Right atrium auricular region (tissue), 2 donors: ENCODE measurements around the gene PTPRN2. TPM values are rescaled to one million over a fixed set of nuclear protein-coding genes. Genes with fewer than 3 reads are reported as not detected.

ENCODE experiments used
- DNase-seq: peaks from one replicate; pipeline ENCODE4 v3.0.0-alpha.2; 2019; ENCODE audit warnings: low spot score
- H3K27ac ChIP-seq, 2 donors: fragments of 200-600 bp; sonication (generic); 1 replicate in 1 of 2; 2 replicates in 1 of 2; pipeline ENCODE4 v1.5.1; 2016 to 2019
- H3K27me3 ChIP-seq, 2 donors: fragments of 200-600 bp; sonication (generic); one replicate each; pipeline versions ENCODE4 v1.5.1 to v1.6.0; 2017 to 2019
- H3K36me3 ChIP-seq: fragments of 200-600 bp; sonication (generic); one replicate; pipeline ENCODE4 v1.5.1; 2016
- H3K4me1 ChIP-seq, 2 donors: fragments of 200-600 bp; sonication (generic); one replicate each; pipeline versions ENCODE4 v1.5.1 to v1.6.0; 2017 to 2019
- H3K4me3 ChIP-seq, 2 donors: fragments of 200-600 bp; sonication (generic); 1 replicate in 1 of 2; 2 replicates in 1 of 2; pipeline ENCODE4 v1.5.1; 2017 to 2019; ENCODE audit warnings: mild to moderate bottlenecking in 1 of 2, moderate library complexity in 1 of 2
- H3K9me3 ChIP-seq, 2 donors: fragments of 200-600 bp; sonication (generic); one replicate each; pipeline ENCODE4 v1.5.1; 2019
- CTCF ChIP-seq, 2 donors: fragments of 200-600 bp; sonication (generic); IDR thresholded peaks; one replicate each; pipeline ENCODE4 v1.5.1; 2019; ENCODE audit warnings: antibody characterized with exemption in 2 of 2
- total RNA-seq, 2 donors: library from RNA; depleted of rRNA; stranded (reverse); fragments of >200 nt; gene quantifications; one replicate each; pipeline ENCODE4 v1.1.0, GENCODE V29; 2016

The PTPRN2 gene
- total RNA-seq, 2 donors from 2014 or later: 2.6 to 2.7 TPM

GRCh38 chr7:157554393-157555238, 1033.0 kb downstream of the PTPRN2 start:
- Histone ChIP-seq H3K9me3 (no peaks in the 10 kb centered on the region), H3K36me3 (no peaks in the 10 kb centered on the region), H3K4me1 (no peaks in the 10 kb centered on the region), H3K27me3 (no peaks in the 10 kb centered on the region), H3K4me3 (no peak overlapping the region), H3K27ac (no peak overlapping the region)
- TF ChIP-seq CTCF (IDR thresholded peaks at IDR 0.05): no peak
- no peak for DNase-seq

DNA sequence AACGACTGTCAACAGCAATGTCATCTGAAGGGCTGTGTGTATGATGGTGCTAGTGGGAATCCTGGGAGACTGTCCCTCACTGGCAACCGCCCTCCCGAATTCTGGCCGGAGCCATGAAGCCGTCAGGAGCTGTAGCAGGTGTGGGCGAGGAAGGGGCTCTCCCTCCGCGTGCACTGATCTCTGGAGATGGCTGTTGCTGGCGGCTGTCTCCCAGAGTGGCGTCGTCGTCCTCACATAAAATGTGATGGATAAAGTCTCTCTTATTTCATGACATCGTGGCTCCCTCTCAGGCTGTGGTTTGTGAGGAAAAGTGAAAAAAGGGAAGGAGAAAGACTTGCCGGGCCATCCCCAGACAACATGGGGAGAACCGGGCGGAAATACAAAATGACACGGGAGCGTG, 1034.4 kb downstream of the PTPRN2 start:
- Histone ChIP-seq H3K27me3 (no peaks in the 10 kb centered on the region), H3K4me1 (no peaks in the 10 kb centered on the region), H3K4me3 (no peak overlapping the region), H3K9me3 (no peaks in the 10 kb centered on the region), H3K36me3 (no peaks in the 10 kb centered on the region), H3K27ac (no peak overlapping the region)
- no peak for DNase-seq
- no peak for TF ChIP-seq CTCF (IDR thresholded peaks at IDR 0.05)

- H3K9me3 ChIP-seq: no peaks in the 10 kb centered on the region
- no peak for DNase-seq
- H3K27me3 ChIP-seq: no peaks in the 10 kb centered on the region
- no peaks in the 10 kb centered on the region for H3K4me1 ChIP-seq
- H3K36me3 ChIP-seq: no peaks in the 10 kb centered on the region
- TF ChIP-seq CTCF (IDR thresholded peaks at IDR 0.05): no peak
- H3K27ac ChIP-seq: no peak overlapping the region
- H3K4me3 ChIP-seq: no peak overlapping the region
Observed at GRCh38 chr7:157552295-157552993, 1035.2 kb downstream of the PTPRN2 start.

- DNase-seq: no peak
Observed at GRCh38 chr7:157551325-157552070, 1036.1 kb downstream of the PTPRN2 start.

More at GRCh38 chr7:157551325-157552070, 1036.1 kb downstream of the PTPRN2 start:
- Histone ChIP-seq H3K4me1 (no peaks in the 10 kb centered on the region), H3K36me3 (no peaks in the 10 kb centered on the region), H3K4me3 (no peak overlapping the region), H3K9me3 (no peaks in the 10 kb centered on the region), H3K27me3 (no peaks in the 10 kb centered on the region), H3K27ac (no peak overlapping the region)
- no peak for TF ChIP-seq CTCF (IDR thresholded peaks at IDR 0.05)
